ENCODE results near the gene WDR6.
A peak's percentile ranks its signal among the peaks of the same experiment; 100 is the strongest.

WDR6 gene

DNA sequence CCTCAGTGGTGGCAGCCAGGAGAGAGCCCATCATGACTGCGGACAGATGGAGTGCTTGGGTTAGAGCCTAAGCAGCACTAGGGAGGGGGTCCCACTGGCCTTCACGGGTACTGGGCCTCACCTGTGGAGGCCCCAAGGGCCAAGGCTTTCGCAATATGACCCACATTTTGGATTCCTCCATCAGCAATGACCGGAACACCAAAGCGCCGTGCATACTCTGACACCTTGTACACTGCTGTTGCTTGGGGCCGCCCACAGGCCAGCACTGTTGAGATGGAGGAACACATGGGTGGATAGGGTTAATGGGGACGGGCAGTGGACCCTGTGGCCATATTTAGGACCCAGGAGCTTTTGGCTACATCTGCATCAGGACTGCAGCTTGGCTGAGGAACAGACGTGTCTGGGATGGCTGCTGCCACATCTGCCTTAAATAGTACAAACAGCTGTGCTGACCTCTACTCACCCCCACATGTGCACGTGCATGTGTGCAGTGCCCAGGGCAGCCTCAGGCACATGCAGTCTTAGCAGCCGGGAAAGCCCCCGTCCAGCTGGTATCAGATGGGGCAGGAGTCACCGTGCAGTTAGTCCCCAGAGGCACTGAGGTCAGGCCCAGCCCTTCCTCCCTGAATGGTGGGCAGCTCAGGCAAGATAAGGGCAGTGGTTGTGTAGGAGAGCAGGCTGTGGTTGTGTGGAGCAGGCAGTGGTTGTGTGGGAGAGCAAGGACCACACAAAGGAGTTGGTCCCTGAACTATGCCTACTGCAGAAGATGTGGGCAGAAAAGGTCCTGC lies 18.0 kb downstream of the WDR6 start:
- H3K4me3 ChIP-seq (ENCODE audit: low read length) = no peak overlapping the region
- DNase-seq (ENCODE audit: low read depth, low spot score) = no peak

DNA sequence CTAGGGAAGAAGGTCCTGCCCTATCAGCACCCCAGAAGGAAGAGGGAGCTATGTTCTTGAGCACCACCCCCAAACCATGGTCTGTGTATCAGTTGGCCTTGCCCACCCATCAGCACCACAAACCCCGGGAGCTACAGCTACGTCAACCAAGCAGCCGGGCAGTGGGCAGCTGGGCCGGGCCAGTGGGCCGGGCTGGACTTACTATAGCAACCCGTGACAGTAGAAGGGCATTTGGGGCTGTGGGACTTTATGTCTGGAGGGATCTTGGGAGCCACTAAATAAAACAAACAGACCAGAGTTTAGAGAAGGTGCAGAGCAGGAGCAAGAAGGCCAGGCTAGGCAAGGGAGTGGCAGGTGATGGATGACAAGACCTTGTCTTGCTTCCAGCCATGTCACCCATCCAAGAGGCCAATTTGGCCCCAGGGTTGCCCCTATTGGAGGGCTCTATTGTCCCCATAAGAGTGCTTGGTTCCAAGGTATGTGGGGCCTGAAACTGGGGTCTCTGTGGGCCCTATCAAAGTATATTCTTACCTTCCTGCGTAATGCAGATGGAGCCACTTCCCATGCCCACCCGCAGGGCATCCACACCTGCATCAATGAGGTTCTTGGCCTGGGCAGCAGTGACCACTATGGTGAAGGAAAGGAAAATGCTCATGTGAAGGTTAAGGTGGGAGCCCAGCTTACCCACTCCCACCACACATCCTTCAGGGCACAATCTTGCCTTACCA lies 18.8 kb downstream of the WDR6 start:
- no peak overlapping the region for H3K4me3 ChIP-seq (ENCODE audit: low read length)
- DNase-seq (ENCODE audit: low read depth, low spot score) = no peak

DNA sequence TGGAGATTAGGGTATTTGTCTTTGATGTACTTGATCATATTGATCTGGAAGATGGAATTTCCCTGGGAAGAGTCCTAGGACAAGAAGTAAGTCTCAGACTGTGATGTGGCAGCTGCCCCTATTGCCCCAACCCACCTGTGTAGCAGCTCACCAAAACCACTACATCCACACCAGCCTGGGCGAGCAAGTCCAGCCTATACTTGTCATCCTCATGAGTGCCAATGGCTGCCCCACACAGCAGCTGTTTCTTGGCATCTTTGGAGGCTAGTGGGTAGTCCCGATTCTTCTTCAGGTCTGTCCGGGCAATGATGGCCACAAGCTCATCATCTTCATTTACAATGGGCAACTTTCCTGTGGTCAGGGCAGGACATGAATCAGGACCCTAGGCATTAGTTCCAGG lies 19.3 kb downstream of the WDR6 start:
- no peak overlapping the region for H3K4me3 ChIP-seq (ENCODE audit: low read length)
- DNase-seq (ENCODE audit: low read depth, low spot score) = no peak

DNA sequence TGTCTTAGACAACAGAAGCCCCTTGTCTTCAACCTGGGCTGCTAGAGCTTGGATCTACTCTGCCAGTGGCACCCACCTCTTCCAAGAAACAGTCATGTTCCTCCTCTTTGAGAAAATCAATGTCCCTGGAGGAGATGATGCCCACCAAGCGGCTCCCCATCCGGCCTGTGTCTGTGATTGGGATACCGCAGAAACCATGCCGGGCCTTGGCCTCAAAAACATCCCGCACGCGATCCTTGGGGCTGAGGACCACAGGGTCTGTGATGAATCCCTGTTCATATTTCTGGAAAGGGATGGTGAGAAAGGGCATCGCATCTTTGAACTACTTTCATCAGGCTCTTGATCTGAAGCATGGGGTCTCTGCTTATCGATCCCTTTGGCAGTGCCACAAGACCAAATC lies 20.4 kb downstream of the WDR6 start:
- no peak overlapping the region for H3K4me3 ChIP-seq (ENCODE audit: low read length)
- no peak for DNase-seq (ENCODE audit: low read depth, low spot score)

DNA sequence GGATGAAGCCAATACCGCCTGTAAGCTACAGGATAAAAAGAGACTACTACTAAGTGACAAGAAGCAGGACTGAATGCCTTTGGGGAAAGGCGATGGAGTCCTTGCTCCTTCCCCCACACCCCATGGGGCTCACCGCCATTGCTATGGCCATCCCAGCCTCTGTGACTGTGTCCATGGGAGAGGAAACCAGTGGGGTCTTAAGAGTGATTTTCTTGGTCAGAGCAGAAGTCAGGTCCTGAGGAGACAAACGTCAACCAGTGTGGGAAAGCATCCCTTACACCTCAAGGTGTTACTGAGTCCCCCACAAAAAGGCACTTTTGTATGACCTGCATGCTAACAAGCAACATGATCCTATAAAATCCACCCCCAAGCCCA lies 21.1 kb downstream of the WDR6 start:
- peak overlapping the region; percentile 89 for H3K4me3 ChIP-seq (ENCODE audit: low read length)
- DNase-seq (ENCODE audit: low read depth, low spot score) = no peak

DNA sequence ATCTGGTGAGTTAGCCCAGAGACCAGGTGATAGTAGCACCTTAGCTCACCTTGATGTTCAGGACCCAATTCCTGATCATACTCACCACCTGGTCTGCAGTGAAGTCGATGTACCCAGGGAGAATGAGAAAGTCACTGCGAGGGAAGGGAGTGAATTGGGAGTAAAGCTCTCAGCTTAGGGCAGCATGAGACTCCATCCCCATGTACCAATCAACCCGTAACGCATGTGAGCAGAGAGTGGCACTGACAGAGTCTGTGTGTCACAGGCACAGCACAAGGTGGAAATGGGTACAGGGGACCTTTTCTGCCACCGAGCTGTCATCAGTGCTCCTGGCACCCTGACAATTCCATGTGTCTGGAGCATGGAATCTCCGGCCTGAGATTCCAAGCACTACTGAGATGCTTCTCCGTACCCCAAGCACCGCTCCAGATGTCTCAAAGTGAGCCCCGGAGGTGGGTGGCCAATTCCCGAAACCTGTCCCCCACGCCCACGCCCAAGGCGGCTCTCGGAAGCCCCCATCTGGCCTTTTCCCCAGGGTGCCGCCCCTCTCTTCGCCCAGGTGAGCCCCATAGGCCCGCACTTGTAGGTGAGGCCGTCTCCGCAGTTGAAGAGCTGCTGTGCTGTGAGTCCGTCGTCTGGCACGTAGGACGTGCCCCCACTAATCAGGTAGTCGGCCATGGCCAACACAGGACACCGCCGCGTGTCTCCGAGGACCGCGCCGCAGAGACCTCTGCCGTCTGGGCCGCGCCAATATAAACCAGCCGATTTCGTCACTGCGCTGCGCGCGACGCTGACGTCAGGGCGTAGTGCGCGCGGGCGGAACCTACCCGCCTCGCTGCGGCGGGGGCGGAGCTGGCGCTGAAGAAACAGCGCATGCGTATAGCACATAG lies 21.7 kb downstream of the WDR6 start, which contains the start of gene IMPDH2:
IMPDH2 (minus strand) TSS at position 726 of the 890 bp plus-strand sequence; CDS start at position 678, 48 bp downstream.
- peak; percentile 90 for DNase-seq (ENCODE audit: low read depth, low spot score)
- H3K4me3 ChIP-seq (ENCODE audit: low read length) = peak within 1 kb of the TSS; percentile 89

DNA sequence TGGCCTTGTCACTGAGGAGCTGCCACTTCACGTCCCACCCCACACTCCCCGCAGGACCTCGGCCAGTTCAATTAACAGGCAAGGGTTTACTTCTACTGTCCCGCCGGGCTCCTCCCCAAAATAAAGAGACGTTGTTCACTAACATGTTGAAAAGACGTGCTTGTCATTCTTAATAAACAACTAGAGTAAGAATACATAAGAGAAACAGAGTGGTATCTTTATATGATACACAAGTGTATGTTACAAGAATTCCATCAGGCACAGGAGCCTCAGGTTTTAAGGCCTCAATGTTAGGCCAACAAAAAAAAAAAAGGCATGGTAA lies 22.3 kb downstream of the WDR6 start:
- no peak for DNase-seq (ENCODE audit: low read depth, low spot score)
- H3K4me3 ChIP-seq (ENCODE audit: low read length) = peak overlapping the region; percentile 89

DNA sequence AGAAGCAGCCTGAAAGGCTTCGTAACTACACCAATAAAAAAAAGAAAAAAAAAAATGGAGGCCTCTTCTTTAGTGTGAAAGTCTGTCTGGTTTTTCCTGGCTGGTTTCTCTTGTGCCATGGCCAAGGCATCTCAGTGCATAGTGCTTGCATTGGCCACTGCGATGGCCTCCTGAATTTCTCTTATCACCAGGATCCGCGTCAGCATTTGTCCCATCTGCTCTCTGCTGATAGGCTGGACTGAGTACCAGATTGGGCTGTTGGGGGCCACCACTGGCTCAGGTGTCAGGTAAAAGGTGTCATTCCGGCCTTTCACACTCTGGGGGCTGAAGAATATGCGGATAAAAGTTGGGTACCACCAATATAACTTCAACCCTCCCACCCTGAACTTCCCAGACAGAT lies 23.1 kb downstream of the WDR6 start:
- no peak overlapping the region for H3K4me3 ChIP-seq (ENCODE audit: low read length)
- DNase-seq (ENCODE audit: low read depth, low spot score) = no peak

DNA sequence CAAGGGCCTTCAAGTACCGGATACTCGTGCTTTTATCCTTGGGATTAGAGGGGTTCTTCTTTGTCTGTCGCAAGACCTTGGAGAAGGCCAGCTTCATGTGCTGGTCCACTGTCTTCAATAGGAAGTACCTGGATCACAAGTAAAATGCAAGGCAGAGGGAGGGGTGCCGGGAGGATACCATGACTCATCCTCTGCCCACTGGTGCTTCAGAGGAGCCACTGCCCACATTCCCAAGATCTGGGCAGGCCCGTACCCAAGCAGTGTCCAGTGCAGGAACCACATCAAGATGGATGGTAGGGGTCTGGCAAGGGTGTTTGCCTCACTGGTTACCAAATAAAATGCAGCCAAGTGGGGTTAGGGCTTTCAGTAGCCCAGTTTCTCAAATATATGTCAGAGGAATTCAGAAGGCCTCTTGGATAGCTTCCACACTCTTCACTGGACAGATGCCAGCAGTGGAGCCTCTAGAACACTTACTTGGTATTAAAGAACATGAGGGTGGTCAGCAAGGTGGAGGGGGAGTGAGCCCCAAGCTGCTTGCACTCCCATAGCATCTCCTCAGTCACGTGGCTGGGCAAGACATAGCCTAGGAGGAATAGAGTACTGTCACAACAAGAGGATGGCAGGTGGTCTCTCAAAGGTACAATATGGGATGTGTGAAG lies 25.6 kb downstream of the WDR6 start:
- no peak for DNase-seq (ENCODE audit: low read depth, low spot score)
- no peak overlapping the region for H3K4me3 ChIP-seq (ENCODE audit: low read length)

DNA sequence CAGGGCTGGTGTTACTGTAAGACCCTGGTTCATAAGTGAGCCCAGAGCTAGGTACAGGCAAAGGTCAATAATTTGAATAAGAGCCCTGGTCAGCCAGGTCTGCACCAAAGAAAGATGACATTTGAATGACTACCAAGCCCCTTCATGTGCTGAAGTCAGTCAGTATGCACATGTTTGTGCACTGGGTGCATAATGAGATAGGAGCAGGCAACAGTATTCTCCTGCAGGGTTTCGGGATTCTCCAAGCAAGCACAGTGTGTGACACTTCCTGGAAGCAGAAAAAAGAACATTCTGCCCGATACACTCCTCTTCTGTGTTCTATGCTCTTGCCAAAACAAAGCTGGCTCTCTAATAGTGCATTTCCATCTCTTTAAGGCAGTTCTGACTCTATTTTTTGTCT lies 27.5 kb downstream of the WDR6 start:
- DNase-seq (ENCODE audit: low read depth, low spot score) = no peak
- no peak overlapping the region for H3K4me3 ChIP-seq (ENCODE audit: low read length)

DNA sequence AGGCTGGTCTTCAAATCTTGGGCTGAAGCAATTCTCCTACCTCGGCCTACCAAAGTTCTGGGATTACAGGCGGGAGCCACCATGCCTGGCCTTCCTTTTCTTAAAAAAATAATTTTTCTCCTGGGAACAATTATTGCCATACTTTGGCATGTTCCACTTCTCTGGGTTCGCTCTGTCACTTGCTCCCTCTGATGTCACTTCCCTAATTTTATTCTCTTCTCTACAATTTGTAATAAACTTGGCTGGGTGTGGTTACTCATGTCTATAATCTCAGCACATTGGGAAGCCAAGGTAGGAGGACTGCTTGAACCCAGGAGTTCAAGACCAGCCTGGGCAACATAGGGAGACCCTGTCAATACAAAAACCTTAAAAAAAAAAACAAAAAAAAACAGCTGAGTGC lies 28.1 kb downstream of the WDR6 start:
- H3K4me3 ChIP-seq (ENCODE audit: low read length) = no peak overlapping the region
- no peak for DNase-seq (ENCODE audit: low read depth, low spot score)

DNA sequence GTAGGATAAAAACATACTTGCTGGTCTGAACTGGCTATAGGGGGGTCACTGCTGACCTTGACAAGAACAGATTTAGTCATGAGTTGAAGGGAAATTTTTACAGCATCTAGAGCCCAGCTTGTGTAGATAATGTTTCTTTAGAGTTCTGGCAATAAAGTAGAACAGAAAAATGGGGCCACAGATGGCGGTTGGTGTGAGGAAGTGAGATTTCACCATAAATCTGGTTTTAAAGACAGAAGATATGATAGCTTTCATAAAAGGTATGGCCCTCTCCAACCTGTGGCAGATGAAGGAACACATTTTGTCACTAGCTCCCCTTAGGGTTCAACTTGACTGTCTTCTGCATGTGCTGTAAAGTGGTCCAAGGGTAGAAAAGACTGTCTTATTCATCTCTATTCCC lies 46.4 kb downstream of the WDR6 start:
- H3K4me3 ChIP-seq (ENCODE audit: low read length) = no peak overlapping the region
- no peak for DNase-seq (ENCODE audit: low read depth, low spot score)

DNA sequence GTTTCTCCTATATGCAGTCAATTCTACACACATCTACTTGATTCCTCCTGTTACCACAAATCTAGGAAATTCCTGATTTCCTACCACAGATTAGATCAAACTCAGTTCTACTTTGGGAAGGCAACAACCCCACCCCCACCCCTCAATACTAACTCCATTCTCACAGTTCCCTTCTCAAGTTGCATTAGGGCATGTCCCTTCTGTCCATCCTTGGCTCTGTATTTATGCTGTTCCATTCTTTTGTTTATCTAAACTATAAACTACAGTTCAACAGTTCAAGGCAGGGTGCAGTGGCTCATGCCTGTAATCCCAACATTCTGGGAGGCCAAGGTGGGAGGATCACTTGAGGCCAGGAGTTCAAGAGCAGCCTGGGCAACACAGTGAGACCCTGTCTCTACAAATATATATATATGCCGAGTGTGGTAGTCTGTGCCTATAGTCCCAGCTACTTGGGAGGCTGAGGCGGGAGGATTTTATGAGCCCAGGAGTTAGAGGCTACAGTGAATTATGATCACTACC lies 47.2 kb downstream of the WDR6 start:
- DNase-seq (ENCODE audit: low read depth, low spot score) = no peak
- H3K4me3 ChIP-seq (ENCODE audit: low read length) = no peak overlapping the region

DNA sequence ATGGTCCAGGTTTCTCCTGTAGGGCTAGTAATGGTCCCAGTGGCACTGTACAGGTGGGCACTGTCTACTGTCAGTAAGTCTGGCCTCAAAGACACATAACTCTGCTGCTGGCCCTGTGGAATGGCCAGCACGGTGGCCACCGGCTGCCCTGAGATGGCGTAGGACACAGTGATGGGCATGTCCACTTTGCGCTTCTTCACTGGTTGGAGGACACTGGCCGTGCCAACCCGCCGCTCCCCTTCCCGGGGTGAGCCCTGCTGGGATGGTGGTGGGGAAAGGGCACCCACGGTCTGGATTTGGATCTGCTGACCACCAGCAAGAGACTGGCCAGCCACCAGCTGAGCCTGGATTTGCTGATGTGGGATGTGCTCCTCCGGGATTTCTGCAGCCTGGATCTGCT lies 50.1 kb downstream of the WDR6 start:
- DNase-seq (ENCODE audit: low read depth, low spot score) = no peak
- H3K4me3 ChIP-seq (ENCODE audit: low read length) = no peak overlapping the region

DNA sequence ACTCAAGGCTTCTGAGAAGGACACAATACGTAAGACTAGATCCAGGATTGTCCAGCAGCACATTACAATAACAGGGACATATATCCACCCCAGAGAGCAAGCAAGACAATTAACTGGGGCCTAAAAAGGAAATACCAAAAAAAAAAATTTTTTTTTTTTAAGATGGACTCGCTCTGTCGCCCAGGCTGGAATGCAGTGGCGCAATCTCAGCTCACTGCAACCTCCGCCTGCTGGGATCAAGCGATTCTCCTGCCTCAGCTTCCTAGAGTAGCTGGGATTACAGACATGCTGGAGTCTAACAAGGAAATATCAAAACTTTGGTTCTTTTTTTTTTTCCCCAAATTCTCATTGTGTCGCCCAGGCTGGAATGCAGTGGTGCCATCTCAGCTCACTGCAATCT lies 50.8 kb downstream of the WDR6 start:
- H3K4me3 ChIP-seq (ENCODE audit: low read length) = no peak overlapping the region
- no peak for DNase-seq (ENCODE audit: low read depth, low spot score)

Measured in Jurkat, Clone E6-1 (cell line).